Osteocyte (in vitro differentiated cells): ENCODE results near the gene GZMB. TPM values are rescaled to one million over a fixed set of nuclear protein-coding genes. Genes with fewer than 3 reads are reported as not detected.
"Not testable (repeated sequence)": the region's sequence is repeated elsewhere in the genome, so short reads cannot be mapped to it uniquely, and the experiment has no call there.

Source experiments
- DNase-seq: peaks from one replicate; pipeline ENCODE4 v3.0.0; 2021; ENCODE audit warnings: mixed read lengths; ENCODE audit not compliant: unreplicated experiment; ENCODE audit errors: extremely low spot score
- H3K27ac Mint-ChIP-seq: one replicate; pipeline ENCODE4 v1.8.0; 2021; ENCODE audit warnings: mild to moderate bottlenecking, mixed read lengths; ENCODE audit not compliant: unreplicated experiment
- H3K27me3 Mint-ChIP-seq: one replicate; pipeline ENCODE4 v1.8.0; 2021; ENCODE audit warnings: mixed read lengths; ENCODE audit not compliant: unreplicated experiment
- H3K36me3 Mint-ChIP-seq: one replicate; pipeline ENCODE4 v1.8.0; 2021; ENCODE audit warnings: mixed read lengths; ENCODE audit not compliant: unreplicated experiment
- H3K4me1 Mint-ChIP-seq: one replicate; pipeline ENCODE4 v1.8.0; 2021; ENCODE audit warnings: mixed read lengths; ENCODE audit not compliant: unreplicated experiment
- H3K4me3 Mint-ChIP-seq: one replicate; pipeline ENCODE4 v1.8.0; 2021; ENCODE audit warnings: mild to moderate bottlenecking, moderate library complexity, mixed read lengths; ENCODE audit not compliant: unreplicated experiment
- H3K9me3 Mint-ChIP-seq: one replicate; pipeline ENCODE4 v1.8.0; 2021; ENCODE audit warnings: mixed read lengths; ENCODE audit not compliant: unreplicated experiment
- CTCF ChIP-seq: fragments of 200-600 bp; sonication (generic); IDR thresholded peaks from 2 replicates; pipeline ENCODE4 v1.5.0; 2021; ENCODE audit warnings: antibody characterized with exemption, mild to moderate bottlenecking, moderate library complexity
- total RNA-seq: library from RNA; stranded (reverse); gene quantifications from 2 replicates; pipeline ENCODE4 v1.2.1, GENCODE V29; 2021

The GZMB gene
- total RNA-seq, 1 donor from 2014 or later, result not detected

DNA sequence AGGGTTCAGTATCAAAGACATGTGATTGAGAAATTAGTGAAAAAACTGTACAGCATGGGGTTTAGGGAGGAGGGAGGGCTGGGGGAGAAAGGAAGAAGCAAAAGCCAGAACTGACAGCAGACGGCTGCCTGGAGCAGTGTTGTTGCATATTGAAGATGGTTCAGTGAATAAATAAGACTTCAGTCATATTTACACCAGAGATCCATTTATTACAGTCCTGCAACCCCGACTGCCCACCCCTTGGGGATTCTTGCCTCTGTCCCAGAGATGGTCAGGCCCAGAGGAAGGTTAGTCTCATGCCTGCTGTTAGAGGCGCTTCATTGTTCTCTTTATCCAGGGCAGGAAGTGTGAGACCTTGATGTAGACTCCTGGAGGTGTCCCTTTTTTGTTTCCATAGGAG is 27.7 kb downstream of the GZMB start:
- TF ChIP-seq CTCF, result no peak
- no peak for DNase-seq
- Mint-ChIP-seq H3K9me3 (no peaks in the 10 kb centered on the region), H3K27ac (no peak overlapping the region), H3K4me3 (no peak overlapping the region), H3K4me1 (no peaks in the 10 kb centered on the region), H3K36me3 (no peaks in the 10 kb centered on the region), H3K27me3 (no peaks in the 10 kb centered on the region)

GRCh38 chr14:24605435-24606190 is 28.4 kb downstream of the GZMB start:
- no peak for DNase-seq
- peak; percentile 29 for TF ChIP-seq CTCF
- no peaks in the 10 kb centered on the region for H3K9me3 Mint-ChIP-seq
- no peaks in the 10 kb centered on the region for H3K36me3 Mint-ChIP-seq
- H3K27me3 Mint-ChIP-seq, result no peaks in the 10 kb centered on the region
- H3K27ac Mint-ChIP-seq, result no peak overlapping the region
- no peak overlapping the region for H3K4me3 Mint-ChIP-seq
- H3K4me1 Mint-ChIP-seq, result no peaks in the 10 kb centered on the region

DNA sequence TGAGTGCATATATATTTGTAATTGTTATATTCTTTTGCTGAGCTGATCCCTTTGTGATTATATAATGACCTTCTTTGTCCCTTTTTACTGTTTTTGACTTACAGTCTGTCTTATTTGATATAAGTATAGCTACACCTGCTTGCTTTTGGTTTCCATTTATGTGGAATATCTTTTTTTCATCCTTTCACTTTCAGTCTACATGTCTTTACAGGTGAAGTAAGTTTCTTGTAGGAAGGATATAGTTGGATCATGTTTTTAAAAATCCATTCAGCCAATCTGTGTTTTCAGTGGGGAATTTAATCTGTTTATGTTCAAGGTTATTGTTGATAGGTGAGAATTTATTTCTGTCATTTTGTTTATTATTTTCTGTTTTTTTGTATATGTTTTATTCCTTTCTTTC is 36.6 kb downstream of the GZMB start:
- H3K9me3 Mint-ChIP-seq, result peaks cover 13% of the 10 kb centered on the region
- H3K27ac Mint-ChIP-seq, result no peak overlapping the region
- H3K4me3 Mint-ChIP-seq, result no peak overlapping the region
- no peaks in the 10 kb centered on the region for H3K27me3 Mint-ChIP-seq
- TF ChIP-seq CTCF, result no peak
- no peaks in the 10 kb centered on the region for H3K36me3 Mint-ChIP-seq
- DNase-seq, result no peak
- no peaks in the 10 kb centered on the region for H3K4me1 Mint-ChIP-seq

- Mint-ChIP-seq H3K27me3 (no peaks in the 10 kb centered on the region), H3K4me1 (no peaks in the 10 kb centered on the region), H3K36me3 (no peaks in the 10 kb centered on the region), H3K4me3 (no peak overlapping the region), H3K9me3 (peaks cover 20% of the 10 kb centered on the region), H3K27ac (no peak overlapping the region)
- no peak for DNase-seq
- TF ChIP-seq CTCF, result no peak
Measured at GRCh38 chr14:24595073-24595808, 38.7 kb downstream of the GZMB start.

GRCh38 chr14:24591004-24591403 is 43.0 kb downstream of the GZMB start:
- peaks cover 15% of the 10 kb centered on the region for H3K9me3 Mint-ChIP-seq
- not testable (repeated sequence) for H3K27ac Mint-ChIP-seq, H3K4me1 Mint-ChIP-seq, H3K27me3 Mint-ChIP-seq, H3K4me3 Mint-ChIP-seq, H3K36me3 Mint-ChIP-seq, DNase-seq

GRCh38 chr14:24584402-24584801 is 49.6 kb downstream of the GZMB start:
- not testable (repeated sequence) for H3K36me3 Mint-ChIP-seq, DNase-seq, H3K4me3 Mint-ChIP-seq, H3K4me1 Mint-ChIP-seq, H3K27me3 Mint-ChIP-seq, H3K27ac Mint-ChIP-seq, H3K9me3 Mint-ChIP-seq
